ENCODE data around the gene TCF23.
"Not testable (repeated sequence)": the region's sequence is repeated elsewhere in the genome, so short reads cannot be mapped to it uniquely, and the experiment has no call there.

Gene TCF23

DNA sequence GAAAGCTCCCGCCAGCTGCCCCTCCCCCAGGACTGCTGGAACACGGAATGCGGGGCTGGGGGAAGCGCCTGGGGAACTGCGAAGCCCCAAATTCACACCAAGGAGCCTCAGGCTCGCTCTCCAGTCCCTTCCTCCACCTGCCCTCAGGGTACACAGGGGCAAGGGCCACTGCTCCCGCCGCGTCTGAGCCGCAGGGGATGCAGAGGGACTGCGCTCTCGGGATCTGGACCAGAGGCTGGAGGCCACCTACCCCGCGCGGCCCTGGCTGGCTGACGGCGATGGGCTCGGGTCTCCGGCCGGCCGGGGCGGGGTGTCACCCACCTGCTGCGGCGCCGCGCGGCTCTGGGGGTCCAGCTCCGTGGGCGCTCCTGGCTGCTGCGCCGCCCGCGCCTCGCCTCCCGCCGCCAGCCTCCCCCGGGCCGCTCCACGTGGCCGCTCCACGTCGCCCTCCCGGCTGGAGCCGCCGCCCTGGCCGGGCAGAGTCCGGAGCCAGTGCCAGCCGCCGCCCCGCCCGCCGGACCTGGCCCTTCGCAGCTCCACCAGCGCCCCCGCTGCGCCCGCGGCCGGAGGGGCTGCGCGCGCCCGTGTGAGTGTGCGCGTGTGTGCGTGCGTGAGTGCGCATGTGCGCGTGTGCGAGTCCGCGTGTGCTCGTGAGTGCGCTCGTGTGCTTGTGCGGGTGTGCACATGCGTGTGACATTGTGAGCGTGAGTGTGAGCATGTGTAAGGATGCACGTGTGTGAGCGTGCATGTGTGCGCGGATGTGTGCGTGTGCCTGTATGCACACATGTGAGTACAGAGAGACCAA, 30.1 kb upstream of the TCF23 start, which contains the start of gene CGREF1:
Gene CGREF1, minus strand, starts transcription at position 604 of the 805 bp plus-strand sequence. CDS start 14,762 bp downstream, outside the sequence.
- Histone ChIP-seq H3K27me3 (ENCODE audit: control insufficient read depth, insufficient read depth, low read length) (peaks cover 19% of the 10 kb centered on the region), H3K9ac (ENCODE audit: low read length) (peak within 1 kb of the TSS; percentile 39), H3K4me1 (ENCODE audit: control insufficient read depth, insufficient read depth, low read length) (peaks cover 9% of the 10 kb centered on the region), H3K36me3 (ENCODE audit: control insufficient read depth, insufficient read depth, low read length) (no peaks in the 10 kb centered on the region), H3K4me3 (ENCODE audit: low read length) (peak within 1 kb of the TSS; percentile 36), H3K9me3 (ENCODE audit: control insufficient read depth, low read length) (no peaks in the 10 kb centered on the region)

DNA sequence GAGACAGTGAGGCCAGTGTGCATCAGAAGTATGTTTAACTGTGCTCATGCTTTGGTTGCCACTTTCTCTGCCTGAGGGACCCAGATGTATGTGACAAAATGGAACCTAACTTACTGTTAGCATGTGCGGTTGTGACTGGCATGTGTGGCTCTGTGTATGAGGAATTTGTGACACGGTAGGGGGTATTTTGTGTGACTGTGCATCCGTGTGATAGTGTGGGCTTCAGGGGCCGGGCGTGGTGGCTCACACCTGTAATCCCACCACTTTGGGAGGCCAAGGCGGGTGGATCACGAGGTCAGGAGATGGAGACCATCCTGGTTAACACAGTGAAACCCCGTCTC, 29.5 kb upstream of the TCF23 start:
- not testable (repeated sequence) for H3K36me3 ChIP-seq (ENCODE audit: control insufficient read depth, insufficient read depth, low read length); H3K9me3 ChIP-seq (ENCODE audit: control insufficient read depth, low read length); H3K4me3 ChIP-seq (ENCODE audit: low read length); H3K9ac ChIP-seq (ENCODE audit: low read length)
- H3K4me1 ChIP-seq (ENCODE audit: control insufficient read depth, insufficient read depth, low read length) = peaks cover 15% of the 10 kb centered on the region
- H3K27me3 ChIP-seq (ENCODE audit: control insufficient read depth, insufficient read depth, low read length) = peaks cover 19% of the 10 kb centered on the region

DNA sequence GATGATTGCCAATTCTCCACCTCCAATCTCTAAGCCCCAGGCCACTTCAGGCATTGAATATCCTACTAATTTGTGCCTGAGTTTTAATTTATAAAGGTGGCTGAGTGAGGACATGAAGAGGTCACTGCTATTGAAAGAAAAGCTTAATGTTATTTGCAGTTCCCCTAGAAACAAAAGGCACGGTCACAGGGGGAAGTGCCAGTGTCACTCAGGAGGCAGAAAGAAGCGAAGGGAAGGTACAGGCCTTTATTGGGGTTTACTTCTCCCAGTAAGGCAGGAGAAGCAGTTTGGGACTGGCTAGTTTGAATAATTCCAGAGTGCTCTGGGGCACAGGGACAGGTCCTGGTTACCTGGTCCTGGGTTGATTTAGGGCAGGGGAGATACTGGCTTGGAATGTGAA, 26.9 kb upstream of the TCF23 start:
- Histone ChIP-seq H3K9me3 (ENCODE audit: control insufficient read depth, low read length) (no peaks in the 10 kb centered on the region), H3K9ac (ENCODE audit: low read length) (no peak overlapping the region), H3K27me3 (ENCODE audit: control insufficient read depth, insufficient read depth, low read length) (peaks cover 19% of the 10 kb centered on the region), H3K4me1 (ENCODE audit: control insufficient read depth, insufficient read depth, low read length) (peaks cover 15% of the 10 kb centered on the region), H3K4me3 (ENCODE audit: low read length) (no peak overlapping the region), H3K36me3 (ENCODE audit: control insufficient read depth, insufficient read depth, low read length) (no peaks in the 10 kb centered on the region)

DNA sequence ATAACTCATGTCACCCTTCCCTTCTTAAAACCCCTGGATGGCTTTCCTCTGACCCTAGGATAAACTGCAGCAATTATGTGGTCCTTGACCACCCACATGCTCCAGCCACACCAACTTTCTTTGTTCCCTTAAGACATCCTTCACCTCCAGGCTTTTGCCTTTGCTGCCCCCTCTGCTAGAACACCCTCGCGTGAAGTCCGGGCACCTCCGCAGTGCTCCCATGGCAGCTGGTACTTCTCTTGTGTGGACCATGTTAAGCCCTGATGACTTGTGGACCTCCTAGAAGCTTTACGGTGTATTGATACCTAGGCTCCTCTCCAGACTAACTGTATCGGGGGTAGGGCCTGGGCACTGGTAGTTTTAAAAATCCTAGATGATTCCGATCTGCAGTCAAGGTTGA, 26.0 kb upstream of the TCF23 start:
- no peak overlapping the region for H3K4me3 ChIP-seq (ENCODE audit: low read length)
- peaks cover 15% of the 10 kb centered on the region for H3K4me1 ChIP-seq (ENCODE audit: control insufficient read depth, insufficient read depth, low read length)
- no peaks in the 10 kb centered on the region for H3K36me3 ChIP-seq (ENCODE audit: control insufficient read depth, insufficient read depth, low read length)
- H3K9ac ChIP-seq (ENCODE audit: low read length) = no peak overlapping the region
- H3K9me3 ChIP-seq (ENCODE audit: control insufficient read depth, low read length) = no peaks in the 10 kb centered on the region
- peaks cover 19% of the 10 kb centered on the region for H3K27me3 ChIP-seq (ENCODE audit: control insufficient read depth, insufficient read depth, low read length)

DNA sequence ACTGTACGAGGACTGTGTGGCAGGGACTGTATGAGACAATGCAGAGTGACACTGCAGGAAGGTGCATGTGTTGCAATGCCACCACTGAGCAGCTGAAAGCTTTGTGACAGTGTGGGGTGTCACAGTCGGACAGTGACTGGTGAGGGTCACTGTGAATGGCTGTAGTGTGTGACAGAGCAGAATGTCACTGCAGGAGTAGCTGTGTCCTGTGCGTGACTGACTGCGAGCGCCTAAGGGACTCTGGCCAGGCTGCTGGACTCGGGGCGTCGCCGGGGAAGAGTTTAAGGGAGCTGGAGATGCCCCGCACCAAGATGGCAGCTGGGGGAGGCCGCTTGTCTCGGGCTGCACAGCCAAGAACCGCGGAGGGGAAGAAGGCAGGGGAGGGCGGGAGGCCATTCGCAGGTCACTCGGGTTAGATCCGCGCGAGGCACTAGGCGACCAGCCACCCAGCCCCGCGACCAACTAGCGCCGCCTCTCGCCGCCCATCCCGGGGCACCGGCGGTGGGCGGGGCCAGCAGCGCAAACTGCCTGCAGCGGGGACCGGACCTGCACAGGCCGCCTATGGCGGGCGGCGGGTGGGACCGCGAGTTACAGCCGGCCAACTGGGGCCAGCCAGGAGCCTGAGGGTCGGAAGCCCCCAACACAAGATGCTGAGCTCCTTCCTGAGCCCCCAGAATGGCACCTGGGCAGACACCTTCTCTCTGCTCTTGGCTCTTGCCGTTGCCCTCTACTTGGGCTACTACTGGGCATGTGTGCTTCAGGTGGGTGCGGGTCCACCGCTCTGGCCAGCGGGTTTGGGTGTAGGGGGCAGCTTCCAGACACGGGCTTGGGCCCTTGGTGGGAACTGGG, 25.3 kb upstream of the TCF23 start, which contains the start of gene ABHD1:
Gene ABHD1, plus strand, starts transcription at position 514 of the 849 bp plus-strand sequence. Its CDS starts 134 bp downstream, at position 648.
- no peaks in the 10 kb centered on the region for H3K36me3 ChIP-seq (ENCODE audit: control insufficient read depth, insufficient read depth, low read length)
- no peak within 1 kb of the TSS for H3K4me3 ChIP-seq (ENCODE audit: low read length)
- peaks cover 9% of the 10 kb centered on the region for H3K4me1 ChIP-seq (ENCODE audit: control insufficient read depth, insufficient read depth, low read length)
- H3K9me3 ChIP-seq (ENCODE audit: control insufficient read depth, low read length) = no peaks in the 10 kb centered on the region
- peaks cover 15% of the 10 kb centered on the region for H3K27me3 ChIP-seq (ENCODE audit: control insufficient read depth, insufficient read depth, low read length)
- peak within 1 kb of the TSS; percentile 44 for H3K9ac ChIP-seq (ENCODE audit: low read length)

DNA sequence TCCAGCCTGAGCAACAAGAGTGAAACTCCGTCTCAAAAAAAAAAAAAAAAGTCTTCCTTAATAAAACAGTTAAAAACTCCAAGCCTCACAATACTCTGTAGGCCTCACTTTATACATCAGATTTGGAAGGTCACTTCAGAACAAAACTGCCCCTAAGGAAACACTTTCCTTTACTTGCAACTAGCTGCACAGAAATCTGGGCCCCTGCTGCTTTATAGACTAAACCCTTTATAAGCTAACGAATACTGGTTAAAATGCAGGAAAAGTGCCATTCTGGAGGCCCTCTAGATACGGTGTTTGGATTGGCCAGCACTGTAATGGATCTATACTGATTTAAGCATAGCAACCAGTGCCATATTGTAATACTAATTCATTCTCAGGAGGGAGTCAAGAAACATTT, 23.7 kb upstream of the TCF23 start:
- no peaks in the 10 kb centered on the region for H3K36me3 ChIP-seq (ENCODE audit: control insufficient read depth, insufficient read depth, low read length)
- no peak overlapping the region for H3K9ac ChIP-seq (ENCODE audit: low read length)
- no peaks in the 10 kb centered on the region for H3K9me3 ChIP-seq (ENCODE audit: control insufficient read depth, low read length)
- peaks cover 6% of the 10 kb centered on the region for H3K4me1 ChIP-seq (ENCODE audit: control insufficient read depth, insufficient read depth, low read length)
- peaks cover 7% of the 10 kb centered on the region for H3K27me3 ChIP-seq (ENCODE audit: control insufficient read depth, insufficient read depth, low read length)
- H3K4me3 ChIP-seq (ENCODE audit: low read length) = no peak overlapping the region

DNA sequence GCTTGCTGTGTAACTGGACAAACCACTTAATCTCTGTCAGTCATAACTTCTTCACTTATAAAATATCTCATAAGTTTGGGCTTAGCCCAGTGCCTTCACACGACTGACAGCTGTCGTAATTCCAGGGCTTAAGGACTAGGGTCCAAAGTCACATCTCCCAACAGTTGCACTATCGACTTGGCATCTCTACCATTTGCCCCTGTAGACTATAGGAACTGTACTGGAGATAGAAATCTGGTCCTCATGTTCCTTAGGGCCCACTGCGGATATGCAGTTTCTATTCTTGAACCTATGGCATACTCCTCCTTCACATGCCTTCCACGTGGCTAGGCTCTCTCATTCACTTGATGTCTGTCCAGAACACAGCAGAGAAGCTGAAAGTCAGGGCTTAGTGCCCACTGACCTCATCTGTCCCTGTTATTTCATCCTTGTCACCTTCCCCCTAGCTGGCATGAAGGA, 22.5 kb upstream of the TCF23 start:
- no peaks in the 10 kb centered on the region for H3K9me3 ChIP-seq (ENCODE audit: control insufficient read depth, low read length)
- no peak overlapping the region for H3K4me3 ChIP-seq (ENCODE audit: low read length)
- peaks cover 6% of the 10 kb centered on the region for H3K4me1 ChIP-seq (ENCODE audit: control insufficient read depth, insufficient read depth, low read length)
- H3K36me3 ChIP-seq (ENCODE audit: control insufficient read depth, insufficient read depth, low read length) = peaks cover 6% of the 10 kb centered on the region
- H3K27me3 ChIP-seq (ENCODE audit: control insufficient read depth, insufficient read depth, low read length) = peaks cover 3% of the 10 kb centered on the region
- H3K9ac ChIP-seq (ENCODE audit: low read length) = no peak overlapping the region

DNA sequence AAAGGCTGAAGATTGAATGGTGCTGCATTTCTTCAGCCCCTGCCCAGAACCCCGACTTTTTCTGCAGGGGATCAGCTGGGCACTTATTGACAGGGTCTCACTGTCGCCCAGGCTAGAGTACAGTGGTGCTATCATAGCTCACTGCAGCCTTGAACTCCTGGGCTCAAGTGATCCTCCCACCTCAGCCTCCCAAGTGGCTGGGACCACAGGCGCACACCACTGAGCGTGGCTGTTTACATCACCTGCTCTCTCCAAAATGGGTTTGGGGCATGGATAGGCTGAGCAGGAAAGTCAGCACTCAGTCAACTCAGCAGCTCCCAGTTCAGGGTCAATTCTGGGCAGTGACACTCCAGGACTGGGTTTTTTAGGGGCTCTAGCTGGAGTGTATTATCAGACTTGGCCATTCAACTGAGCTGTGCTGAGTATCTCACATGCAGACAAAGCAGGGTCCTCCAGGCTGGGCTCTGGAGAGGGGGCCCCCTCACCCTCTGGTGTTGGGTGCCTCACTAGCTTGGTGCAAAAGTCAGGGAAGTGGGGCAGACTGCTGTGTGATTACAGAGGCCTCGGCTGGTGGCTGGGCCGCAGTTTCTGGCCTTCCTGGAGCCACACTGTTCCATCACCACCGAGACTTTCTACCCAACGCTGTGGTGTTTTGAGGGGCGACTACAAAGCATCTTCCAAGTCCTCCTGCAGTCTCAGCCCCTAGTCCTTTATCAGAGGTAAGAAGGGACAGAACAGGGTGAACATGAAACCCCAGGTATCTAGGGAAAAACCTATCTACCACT, 20.7 kb upstream of the TCF23 start:
- Histone ChIP-seq H3K4me3 (ENCODE audit: low read length) (no peak overlapping the region), H3K27me3 (ENCODE audit: control insufficient read depth, insufficient read depth, low read length) (no peaks in the 10 kb centered on the region), H3K36me3 (ENCODE audit: control insufficient read depth, insufficient read depth, low read length) (peaks cover 12% of the 10 kb centered on the region), H3K9me3 (ENCODE audit: control insufficient read depth, low read length) (no peaks in the 10 kb centered on the region), H3K4me1 (ENCODE audit: control insufficient read depth, insufficient read depth, low read length) (peaks cover 14% of the 10 kb centered on the region), H3K9ac (ENCODE audit: low read length) (no peak overlapping the region)

DNA sequence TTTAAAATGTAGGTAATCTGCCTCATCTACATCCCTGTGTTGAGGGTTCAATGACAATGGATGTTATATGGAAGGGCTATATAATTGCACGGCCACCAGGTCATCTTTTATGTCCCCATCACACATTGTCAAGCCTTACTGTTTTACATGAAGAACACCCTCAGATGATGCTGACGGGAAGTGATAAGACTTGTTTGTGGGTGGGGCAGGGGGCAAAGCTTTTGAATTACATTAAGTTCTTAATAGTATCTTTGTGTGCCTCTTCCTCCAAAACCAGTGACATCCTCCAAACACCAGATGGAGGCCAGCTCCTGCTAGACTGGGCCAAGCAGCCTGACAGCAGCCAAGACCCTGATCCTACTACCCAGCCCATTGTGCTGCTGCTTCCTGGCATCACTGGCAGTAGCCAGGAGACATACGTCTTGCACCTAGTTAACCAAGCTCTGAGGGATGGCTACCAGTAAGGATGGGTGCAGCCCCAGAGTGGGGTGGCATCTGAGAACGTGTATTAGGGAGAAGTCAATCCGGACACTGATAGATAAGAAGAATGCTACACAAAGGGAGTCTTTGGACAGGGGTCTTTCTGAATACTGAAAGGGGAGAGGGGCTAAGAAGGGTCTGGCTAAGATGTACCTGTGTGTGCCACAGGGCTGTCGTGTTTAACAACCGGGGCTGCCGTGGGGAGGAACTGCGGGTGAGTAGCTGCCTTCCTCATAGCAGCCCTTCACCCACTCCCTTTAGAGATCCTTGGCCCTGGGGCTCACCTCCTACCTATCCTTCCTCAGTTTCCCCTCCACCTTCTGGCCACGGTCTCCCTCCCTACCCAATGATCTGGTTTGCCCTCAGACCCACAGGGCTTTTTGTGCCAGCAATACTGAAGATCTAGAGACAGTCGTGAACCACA, 19.9 kb upstream of the TCF23 start:
- Histone ChIP-seq H3K9me3 (ENCODE audit: control insufficient read depth, low read length) (no peaks in the 10 kb centered on the region), H3K4me3 (ENCODE audit: low read length) (no peak overlapping the region), H3K27me3 (ENCODE audit: control insufficient read depth, insufficient read depth, low read length) (no peaks in the 10 kb centered on the region), H3K36me3 (ENCODE audit: control insufficient read depth, insufficient read depth, low read length) (peaks cover 12% of the 10 kb centered on the region), H3K9ac (ENCODE audit: low read length) (no peak overlapping the region), H3K4me1 (ENCODE audit: control insufficient read depth, insufficient read depth, low read length) (peaks cover 18% of the 10 kb centered on the region)

DNA sequence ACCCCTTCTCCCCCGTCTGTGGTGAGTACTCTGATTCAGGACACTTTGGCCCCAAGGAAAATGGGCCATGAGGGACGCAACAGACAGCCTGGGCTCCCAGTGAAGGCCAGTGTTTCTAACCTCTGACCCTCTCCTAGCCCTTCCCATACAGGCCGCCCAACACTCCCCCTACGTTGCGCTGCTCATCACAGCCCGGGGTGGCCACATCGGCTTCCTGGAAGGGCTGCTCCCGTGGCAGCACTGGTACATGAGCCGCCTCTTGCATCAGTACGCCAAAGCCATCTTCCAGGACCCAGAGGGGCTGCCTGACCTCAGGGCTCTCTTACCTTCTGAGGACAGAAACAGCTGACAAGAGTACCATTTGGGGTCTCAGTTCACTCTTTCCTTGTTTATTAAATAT, 18.4 kb upstream of the TCF23 start:
- H3K27me3 ChIP-seq (ENCODE audit: control insufficient read depth, insufficient read depth, low read length) = no peaks in the 10 kb centered on the region
- H3K4me3 ChIP-seq (ENCODE audit: low read length) = no peak overlapping the region
- H3K36me3 ChIP-seq (ENCODE audit: control insufficient read depth, insufficient read depth, low read length) = peaks cover 12% of the 10 kb centered on the region
- peaks cover 14% of the 10 kb centered on the region for H3K4me1 ChIP-seq (ENCODE audit: control insufficient read depth, insufficient read depth, low read length)
- H3K9me3 ChIP-seq (ENCODE audit: control insufficient read depth, low read length) = no peaks in the 10 kb centered on the region
- H3K9ac ChIP-seq (ENCODE audit: low read length) = no peak overlapping the region

DNA sequence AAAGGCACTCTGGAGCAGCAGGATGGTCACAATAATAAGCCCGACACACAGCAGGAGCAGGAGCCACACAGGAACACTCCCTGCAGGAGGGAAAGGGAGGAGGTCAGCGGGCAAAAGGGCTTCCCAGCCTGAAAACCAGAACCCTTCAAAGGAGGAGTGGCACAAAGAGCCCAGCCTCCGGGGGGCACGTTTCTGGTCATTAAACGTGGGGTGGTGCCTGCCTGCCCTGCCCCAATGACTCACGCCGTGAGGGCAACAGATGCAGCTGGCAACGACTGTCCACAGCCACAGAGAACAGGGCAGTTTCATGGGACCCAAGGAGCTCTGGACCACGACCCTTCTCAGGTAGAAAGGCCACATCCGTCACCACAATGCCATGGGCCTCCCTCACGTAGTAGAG, 17.4 kb upstream of the TCF23 start:
- H3K36me3 ChIP-seq (ENCODE audit: control insufficient read depth, insufficient read depth, low read length) = peaks cover 12% of the 10 kb centered on the region
- H3K9ac ChIP-seq (ENCODE audit: low read length) = peak overlapping the region; percentile 6
- H3K4me3 ChIP-seq (ENCODE audit: low read length) = no peak overlapping the region
- H3K4me1 ChIP-seq (ENCODE audit: control insufficient read depth, insufficient read depth, low read length) = peaks cover 14% of the 10 kb centered on the region
- no peaks in the 10 kb centered on the region for H3K9me3 ChIP-seq (ENCODE audit: control insufficient read depth, low read length)
- H3K27me3 ChIP-seq (ENCODE audit: control insufficient read depth, insufficient read depth, low read length) = no peaks in the 10 kb centered on the region
